Parathyroid adenoma (tissue), 2 donors: Measurements from ENCODE around the gene STX12.
A peak's percentile ranks its signal among the peaks of the same experiment; 100 is the strongest.
"Not testable (repeated sequence)": the region's sequence is repeated elsewhere in the genome, so short reads cannot be mapped to it uniquely, and the experiment has no call there.

Experiments
- H2AFZ ChIP-seq: fragments of 300-600 bp; sonication (generic); one replicate; pipeline ENCODE4 v1.7.0; 2017; ENCODE audit warnings: antibody characterized with exemption, mild to moderate bottlenecking
- H3K27ac ChIP-seq: fragments of 300-600 bp; sonication (generic); one replicate; pipeline ENCODE4 v1.7.0; 2017
- H3K27me3 ChIP-seq: fragments of 300-600 bp; sonication (generic); one replicate; pipeline ENCODE4 v1.7.0; 2017; ENCODE audit warnings: low read length; ENCODE audit not compliant: control insufficient read depth, insufficient read depth
- H3K36me3 ChIP-seq: fragments of 300-600 bp; sonication (generic); one replicate; pipeline ENCODE4 v1.7.0; 2017; ENCODE audit warnings: low read length; ENCODE audit not compliant: control insufficient read depth, insufficient read depth
- H3K4me1 ChIP-seq: fragments of 300-600 bp; sonication (generic); one replicate; pipeline ENCODE4 v1.7.0; 2017; ENCODE audit warnings: control low read depth
- H3K4me2 ChIP-seq: fragments of 300-600 bp; sonication (generic); one replicate; pipeline ENCODE4 v1.7.0; 2017; ENCODE audit warnings: low read length
- H3K4me3 ChIP-seq: fragments of 300-600 bp; sonication (generic); one replicate; pipeline ENCODE4 v1.7.0; 2017; ENCODE audit warnings: low read depth, low read length
- H3K79me2 ChIP-seq: fragments of 300-600 bp; sonication (generic); one replicate; pipeline ENCODE4 v1.7.0; 2017; ENCODE audit warnings: control low read depth
- H3K9ac ChIP-seq: fragments of 300-600 bp; sonication (generic); one replicate; pipeline ENCODE4 v1.7.0; 2017; ENCODE audit warnings: mild to moderate bottlenecking
- H3K9me3 ChIP-seq: fragments of 300-600 bp; sonication (generic); one replicate; pipeline ENCODE4 v1.7.0; 2017; ENCODE audit warnings: low read length; ENCODE audit not compliant: control insufficient read depth
- CTCF ChIP-seq: fragments of 300-600 bp; sonication (generic); IDR thresholded peaks from one replicate; pipeline ENCODE4 v1.7.0; 2017; ENCODE audit warnings: antibody characterized with exemption, mild to moderate bottlenecking
- donor health status: primary hyperparathyroidism.

Gene STX12

GRCh38 chr1:27823784-27824183, 50.8 kb downstream of the STX12 start:
- H3K4me1 ChIP-seq, result no peaks in the 10 kb centered on the region
- H3K9me3 ChIP-seq, result no peaks in the 10 kb centered on the region
- H3K27me3 ChIP-seq, result no peaks in the 10 kb centered on the region
- no peak overlapping the region for H3K27ac ChIP-seq
- no peak overlapping the region for H3K4me3 ChIP-seq
- H3K4me2 ChIP-seq, result no peak overlapping the region
- TF ChIP-seq CTCF, result no peak
- H3K9ac ChIP-seq, result no peak overlapping the region
- no peak overlapping the region for H2AFZ ChIP-seq
- no peaks in the 10 kb centered on the region for H3K36me3 ChIP-seq
- no peaks in the 10 kb centered on the region for H3K79me2 ChIP-seq

- no peak overlapping the region for H3K9ac ChIP-seq
- no peak for TF ChIP-seq CTCF
- H3K4me3 ChIP-seq, result no peak overlapping the region
- no peaks in the 10 kb centered on the region for H3K79me2 ChIP-seq
- no peaks in the 10 kb centered on the region for H3K27me3 ChIP-seq
- H3K4me1 ChIP-seq, result no peaks in the 10 kb centered on the region
- H2AFZ ChIP-seq, result no peak overlapping the region
- H3K9me3 ChIP-seq, result no peaks in the 10 kb centered on the region
- no peak overlapping the region for H3K4me2 ChIP-seq
- H3K36me3 ChIP-seq, result no peaks in the 10 kb centered on the region
- no peak overlapping the region for H3K27ac ChIP-seq
Observed at GRCh38 chr1:27824411-27824810, 51.4 kb downstream of the STX12 start.

DNA sequence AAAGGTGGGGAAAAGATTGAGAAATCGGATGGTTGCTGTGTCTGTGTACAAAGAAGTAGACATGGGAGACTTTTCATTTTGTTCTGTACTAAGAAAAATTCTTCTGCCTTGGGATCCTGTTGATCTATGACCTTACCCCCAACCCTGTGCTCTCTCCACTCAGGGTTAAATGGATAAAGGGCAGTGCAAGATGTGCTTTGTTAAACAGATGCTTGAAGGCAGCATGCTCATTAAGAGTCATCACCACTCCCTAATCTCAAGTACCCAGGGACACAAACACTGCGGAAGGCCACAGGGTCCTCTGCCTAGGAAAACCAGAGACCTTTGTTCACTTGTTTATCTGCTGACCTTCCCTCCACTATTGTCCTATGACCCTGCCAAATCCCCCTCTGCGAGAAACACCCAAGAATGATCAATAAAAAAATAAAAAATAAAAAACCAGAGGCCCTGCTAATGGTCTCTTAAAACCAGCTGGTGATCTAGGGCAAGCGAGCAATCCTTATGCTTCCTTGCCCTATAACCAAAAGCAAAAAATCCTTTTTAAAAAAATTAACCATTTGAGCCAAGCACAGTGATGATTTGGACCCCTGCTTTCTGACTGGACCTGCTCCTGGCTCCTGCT, 56.4 kb downstream of the STX12 start:
- not testable (repeated sequence) for H3K36me3 ChIP-seq, H3K27ac ChIP-seq, H2AFZ ChIP-seq, H3K4me3 ChIP-seq, H3K4me1 ChIP-seq, H3K4me2 ChIP-seq, H3K27me3 ChIP-seq, H3K9ac ChIP-seq, H3K9me3 ChIP-seq
- H3K79me2 ChIP-seq, result peaks cover 15% of the 10 kb centered on the region

DNA sequence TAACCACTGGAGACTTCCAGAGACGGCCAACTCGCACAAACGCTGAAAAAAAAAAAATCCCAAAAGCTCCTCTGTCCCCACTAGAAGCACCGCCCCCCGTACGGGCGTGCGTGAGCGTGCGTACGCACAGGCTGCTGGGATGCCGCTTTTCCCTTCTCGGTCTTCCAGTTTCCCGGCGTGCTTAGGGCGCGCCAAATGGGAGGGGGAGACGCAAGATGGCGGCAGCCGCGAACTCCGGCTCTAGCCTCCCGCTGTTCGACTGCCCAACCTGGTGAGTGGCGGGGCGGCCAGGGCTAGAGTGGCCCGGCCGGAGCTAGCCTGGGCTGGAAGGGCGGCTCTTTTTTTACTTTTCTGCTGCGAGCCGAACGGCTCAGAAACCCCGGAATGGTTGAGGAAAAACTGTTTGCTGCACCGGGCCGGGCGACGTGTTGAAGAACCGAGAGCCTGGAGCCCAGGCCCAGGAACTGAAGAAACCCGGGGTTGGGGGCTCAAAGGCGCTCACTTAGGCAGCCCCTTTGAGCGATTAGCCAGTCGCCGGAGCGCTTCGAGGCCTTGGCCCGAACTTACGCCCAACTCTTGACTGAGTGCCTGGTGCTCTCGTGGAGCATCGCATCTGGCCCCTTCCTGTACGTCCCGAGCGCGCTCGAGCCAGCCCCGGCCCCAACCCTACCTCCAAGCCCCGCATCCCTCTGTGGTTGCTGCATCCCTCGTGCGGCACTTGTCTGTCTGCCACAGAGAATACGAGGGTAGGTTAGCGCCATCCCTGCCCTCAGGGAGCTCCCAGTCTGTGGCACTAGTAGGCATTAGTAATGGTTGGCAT, 57.8 kb downstream of the STX12 start, which contains the start of gene PPP1R8:
TSS of gene PPP1R8 (plus strand) at position 162 of the 820 bp plus-strand sequence. CDS start at position 216, 54 bp downstream.
- Histone ChIP-seq H3K9me3 (no peaks in the 10 kb centered on the region), H2AFZ (peak within 1 kb of the TSS; percentile 91), H3K4me2 (peak within 1 kb of the TSS; percentile 93), H3K27me3 (no peaks in the 10 kb centered on the region), H3K36me3 (no peaks in the 10 kb centered on the region), H3K9ac (peak within 1 kb of the TSS; percentile 37), H3K4me3 (peak within 1 kb of the TSS; percentile 97), H3K79me2 (peaks cover 18% of the 10 kb centered on the region), H3K27ac (peak within 1 kb of the TSS; percentile 77), H3K4me1 (no peaks in the 10 kb centered on the region)
- no peak for TF ChIP-seq CTCF

DNA sequence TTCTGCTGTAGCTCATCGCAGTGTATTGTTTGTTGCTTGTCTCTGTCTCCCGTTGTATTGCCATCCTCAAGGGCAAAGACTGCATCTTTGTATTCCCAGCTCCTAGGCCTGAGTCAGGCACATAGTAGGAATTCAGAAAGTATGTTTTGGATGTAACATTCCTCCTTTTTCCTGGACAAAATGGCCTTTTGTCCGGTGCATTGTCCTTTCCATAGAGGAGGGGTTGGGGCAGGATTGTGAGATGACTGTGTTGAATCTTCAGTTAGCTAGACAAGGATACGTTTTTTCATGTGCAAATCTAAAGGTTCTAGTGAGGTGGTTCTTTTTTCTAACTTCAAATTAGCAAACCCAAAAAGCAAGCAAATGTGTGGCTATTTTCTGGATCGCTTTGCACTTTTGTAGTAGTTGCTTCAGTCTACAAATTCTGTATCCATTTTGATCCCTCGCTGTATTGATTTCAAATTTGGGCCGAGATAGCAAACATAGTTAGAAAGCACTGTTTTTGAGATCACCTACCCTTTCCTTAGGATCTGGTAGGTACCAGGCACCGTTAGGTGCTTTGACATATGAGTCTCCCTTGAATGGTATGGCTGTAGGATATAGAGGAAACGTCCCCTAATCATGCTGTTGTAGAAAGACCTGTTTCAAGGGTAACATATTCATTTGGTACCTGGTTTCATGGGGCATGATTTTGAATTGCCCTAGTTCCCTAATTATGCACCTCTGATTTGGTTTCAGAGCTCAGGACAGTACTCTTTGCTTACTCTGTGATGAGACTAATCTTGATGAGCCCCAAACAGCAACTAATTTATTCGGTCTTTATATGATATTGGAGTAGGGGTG, 58.8 kb downstream of the STX12 start:
- Histone ChIP-seq H3K9me3 (no peaks in the 10 kb centered on the region), H3K27ac (no peak overlapping the region), H3K27me3 (no peaks in the 10 kb centered on the region), H3K4me3 (peak overlapping the region; percentile 97), H3K4me2 (peak overlapping the region; percentile 93), H2AFZ (no peak overlapping the region), H3K4me1 (no peaks in the 10 kb centered on the region), H3K79me2 (peaks cover 18% of the 10 kb centered on the region), H3K9ac (no peak overlapping the region), H3K36me3 (no peaks in the 10 kb centered on the region)
- TF ChIP-seq CTCF, result no peak
